NCI-H146 (cell line): ENCODE results near the gene RAB3GAP2.
"Not testable (repeated sequence)": the region's sequence is repeated elsewhere in the genome, so short reads cannot be mapped to it uniquely, and the experiment has no call there.

Experiments used
- DNase-seq: peaks from one replicate; lab custom pipeline; 2025; lab: John Stamatoyannopoulos, UW

The RAB3GAP2 gene

DNA sequence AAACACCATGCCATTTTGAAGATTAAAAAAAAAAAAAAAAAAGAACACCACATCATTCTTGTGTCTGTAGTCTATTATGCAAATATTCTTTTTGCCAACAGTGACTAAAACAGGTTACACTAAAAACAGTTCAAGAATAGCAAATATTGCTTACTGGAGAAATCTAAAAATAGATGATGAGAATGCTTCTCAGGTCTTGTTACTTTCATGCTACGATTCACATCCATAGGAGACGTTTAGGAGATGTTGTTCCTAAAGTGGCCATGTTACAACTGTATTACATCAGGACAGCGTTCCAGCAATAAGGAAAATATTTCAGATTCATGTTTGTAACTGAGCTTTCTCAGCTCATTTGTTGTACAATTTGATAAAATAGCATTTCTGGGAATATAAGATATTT is 32.3 kb downstream of the RAB3GAP2 start:
- DNase-seq = no peak

DNA sequence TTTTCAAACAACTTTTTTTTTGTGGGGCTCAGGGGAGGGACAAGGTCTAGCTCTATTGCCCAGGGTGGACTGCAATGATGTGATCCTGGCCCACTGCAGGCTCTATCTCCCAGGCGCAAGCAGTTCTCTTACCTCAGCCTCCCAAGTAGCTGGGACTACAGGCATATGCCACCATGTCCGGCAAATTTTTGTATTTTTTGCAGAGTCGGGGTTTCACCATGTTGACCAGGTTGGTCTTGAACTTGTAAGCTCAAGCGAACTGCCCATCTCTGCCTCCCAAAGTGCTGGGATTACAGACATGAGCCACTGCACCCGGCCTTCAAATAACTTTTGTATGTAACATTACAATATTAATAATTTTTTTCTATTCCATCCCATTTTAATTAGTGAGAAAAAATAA is 33.0 kb downstream of the RAB3GAP2 start:
- DNase-seq = no peak

DNA sequence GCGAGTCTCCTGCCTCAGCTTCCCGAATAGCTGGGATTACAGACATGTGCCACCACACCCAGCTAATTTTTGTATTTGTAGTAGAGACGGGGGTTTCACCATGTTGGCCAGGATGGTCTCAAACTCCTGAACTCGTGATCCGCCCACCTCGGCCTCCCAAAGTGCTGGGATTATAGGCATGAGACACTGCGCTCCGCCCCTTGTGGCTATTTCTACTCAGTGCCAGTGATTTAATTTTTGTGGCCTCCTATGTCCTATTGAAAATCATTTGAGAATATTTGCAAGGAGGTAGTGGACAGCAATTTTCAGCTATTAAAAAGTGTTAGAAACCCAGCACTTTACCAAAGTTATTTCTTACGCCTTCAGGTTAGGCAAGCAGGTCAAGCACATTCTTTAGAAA is 36.0 kb downstream of the RAB3GAP2 start:
- DNase-seq = not testable (repeated sequence)

DNA sequence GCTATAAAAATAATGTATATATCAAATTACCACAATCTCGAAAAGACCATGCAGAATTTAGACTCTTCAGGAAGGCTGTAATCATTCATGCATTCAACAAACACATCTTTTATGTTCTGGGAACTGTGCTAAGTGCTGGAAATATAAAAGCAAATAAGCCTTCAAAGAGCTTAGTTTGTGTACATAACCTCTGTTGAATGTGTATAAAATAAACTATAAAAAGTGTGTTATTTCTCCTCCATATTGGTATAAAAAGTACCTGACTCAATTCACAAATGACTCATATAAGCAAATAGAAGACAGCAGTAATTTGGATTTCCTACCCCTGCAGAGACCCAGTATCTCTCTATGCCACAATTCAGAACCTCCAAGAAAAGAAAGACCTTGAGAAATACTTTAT is 36.8 kb downstream of the RAB3GAP2 start:
- DNase-seq = peak; percentile 57

DNA sequence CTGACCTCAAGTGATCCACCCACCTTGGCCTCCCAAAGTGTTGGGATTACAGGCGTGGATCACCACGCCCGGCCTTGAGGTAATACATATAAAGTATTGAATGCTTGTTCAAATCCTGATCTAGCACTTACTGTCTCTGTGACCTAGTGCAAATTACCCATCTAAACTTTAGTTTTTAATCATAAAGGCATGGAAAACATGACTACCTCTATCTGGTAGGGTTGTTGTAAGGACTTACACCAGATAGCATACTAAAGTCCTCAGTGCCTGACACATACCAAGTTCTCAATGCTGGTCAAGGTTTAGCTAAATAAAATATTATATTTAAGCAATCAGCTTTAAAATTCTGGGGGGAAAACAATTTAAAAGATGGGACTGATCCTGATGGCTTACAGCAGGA is 38.3 kb downstream of the RAB3GAP2 start:
- no peak for DNase-seq

DNA sequence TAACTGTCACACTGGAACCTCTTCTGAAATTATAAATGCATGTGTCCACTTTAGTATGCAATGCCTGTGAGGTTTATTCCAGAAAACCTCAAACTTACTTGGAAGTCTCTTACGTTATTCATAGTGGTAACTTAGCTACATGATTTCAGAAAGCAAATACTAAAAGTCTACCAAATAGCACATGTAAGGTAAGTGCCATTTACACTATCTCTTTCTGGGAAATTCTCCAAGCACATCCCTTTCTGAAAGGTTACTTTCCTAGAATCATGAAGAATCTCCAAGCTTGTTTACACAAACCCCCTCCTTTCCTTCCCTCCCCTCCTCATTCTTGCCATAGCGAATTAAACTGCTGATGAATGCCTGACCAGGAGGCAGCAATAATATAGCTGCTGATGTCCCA is 42.5 kb downstream of the RAB3GAP2 start:
- DNase-seq = no peak

DNA sequence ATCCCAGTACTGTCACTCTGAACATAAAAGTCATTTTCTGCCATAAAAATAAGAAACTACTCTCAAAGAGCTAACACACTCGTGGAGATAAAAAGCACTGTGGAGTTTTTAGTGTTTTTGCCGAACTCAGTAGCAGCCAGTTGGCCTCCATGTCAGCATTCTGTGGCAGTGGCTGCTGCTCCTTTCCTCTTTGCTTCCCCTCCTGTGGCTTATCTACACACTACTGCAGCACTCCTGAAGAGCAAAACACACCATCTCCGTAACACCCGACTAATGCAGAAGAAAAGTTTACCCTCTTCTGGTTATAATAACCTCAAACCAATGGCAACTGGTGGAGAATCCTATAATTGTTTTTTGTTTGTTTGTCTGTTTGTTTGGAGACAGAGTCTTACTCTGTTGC is 44.9 kb downstream of the RAB3GAP2 start:
- no peak for DNase-seq

DNA sequence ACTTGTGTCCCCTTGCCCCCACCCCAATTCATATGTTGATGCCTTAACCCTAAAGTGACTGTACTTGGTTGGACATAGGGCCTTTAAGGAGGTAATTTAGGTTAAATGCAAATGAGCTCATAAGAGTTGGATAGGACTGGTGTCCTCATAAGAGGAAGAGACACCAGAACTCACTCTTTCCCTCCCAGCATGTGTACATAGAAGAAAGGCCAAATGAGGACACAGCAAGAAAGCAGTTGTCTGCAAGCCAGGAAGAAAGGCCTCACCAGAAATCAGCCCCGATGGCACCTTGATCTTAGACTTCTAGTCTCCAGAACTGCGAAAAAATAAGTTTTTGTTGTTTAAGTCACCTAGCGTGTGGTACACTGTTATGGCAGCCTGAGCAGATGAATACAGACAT is 45.5 kb downstream of the RAB3GAP2 start:
- no peak for DNase-seq

DNA sequence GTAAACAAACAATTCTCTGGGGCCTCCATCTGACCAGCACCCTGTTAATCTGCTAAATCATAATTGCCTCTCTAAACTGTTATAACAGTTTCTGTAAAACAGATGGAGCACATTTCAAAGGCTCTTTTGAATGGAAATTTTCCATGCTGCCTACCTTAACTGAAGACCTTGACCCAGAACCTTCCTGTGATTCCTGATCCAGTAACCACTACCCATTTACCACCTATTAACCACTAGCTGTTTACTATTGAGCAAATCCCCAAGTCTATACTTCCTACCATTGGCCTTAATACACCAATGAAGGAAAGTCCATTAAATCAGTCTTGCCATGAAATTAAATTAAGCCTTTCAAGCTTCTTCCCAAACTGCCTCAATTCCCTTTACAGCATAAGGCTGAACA is 46.3 kb downstream of the RAB3GAP2 start:
- DNase-seq = no peak

DNA sequence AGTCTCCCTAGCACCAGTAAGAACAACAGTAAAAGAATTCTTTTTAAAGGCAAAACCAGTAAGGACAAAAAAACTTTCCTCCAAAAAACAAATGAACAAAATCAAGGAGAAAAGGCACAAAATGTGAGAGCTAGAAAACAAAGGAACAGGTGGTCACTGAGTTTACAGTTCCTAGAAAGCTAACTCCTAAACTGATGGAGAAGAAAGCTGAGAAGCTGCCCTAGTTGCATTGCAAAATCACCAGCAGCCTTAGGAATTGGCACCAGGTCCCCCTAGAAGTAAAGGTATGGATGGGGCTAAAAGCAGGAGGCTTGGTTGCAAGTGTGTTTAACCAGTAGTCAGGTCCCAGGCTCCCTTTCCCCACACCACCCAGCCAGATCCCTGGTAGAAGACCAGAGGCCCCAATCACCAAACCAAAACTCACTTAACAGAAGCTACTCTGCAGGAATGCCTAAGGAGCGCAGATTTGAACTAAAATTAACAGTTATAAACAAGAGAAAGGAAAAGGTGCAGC is 47.6 kb downstream of the RAB3GAP2 start:
- DNase-seq = no peak

DNA sequence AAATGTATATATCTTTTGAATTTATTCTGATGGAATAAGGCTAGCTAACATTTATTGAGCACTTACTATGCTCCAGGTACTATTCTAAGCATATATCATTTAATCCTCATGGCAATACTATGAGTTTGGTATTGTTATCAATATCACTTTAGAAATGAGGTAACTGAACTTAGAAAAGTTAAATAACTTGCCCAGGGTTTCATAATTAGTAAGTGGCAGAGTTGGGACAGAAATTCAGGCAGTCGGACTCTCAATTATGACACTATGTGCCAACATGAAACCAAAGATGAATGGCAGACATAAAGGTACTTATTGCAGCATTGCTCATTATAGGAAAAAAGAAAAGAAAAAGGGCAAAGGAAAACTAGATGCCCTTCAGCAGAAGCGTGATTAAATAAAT is 48.2 kb downstream of the RAB3GAP2 start:
- DNase-seq = no peak

DNA sequence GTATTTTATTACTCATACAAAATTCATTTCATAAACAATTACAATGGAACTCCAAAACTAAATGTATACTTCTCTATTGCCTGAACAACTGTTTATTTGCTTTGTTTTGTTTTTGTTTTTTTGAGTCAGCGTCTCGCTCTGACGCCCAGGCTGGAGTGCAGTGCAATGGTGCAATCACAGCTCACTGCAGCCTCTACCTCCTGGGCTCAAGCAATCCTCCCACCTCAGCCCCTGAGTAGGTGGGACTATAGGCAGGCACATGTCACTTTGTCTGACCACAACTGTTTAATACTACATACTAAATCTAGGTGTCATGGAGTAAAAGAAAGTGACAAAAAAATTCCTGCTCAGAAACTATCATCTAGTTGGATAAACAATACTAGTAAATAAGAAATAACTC is 49.3 kb downstream of the RAB3GAP2 start:
- no peak for DNase-seq

DNA sequence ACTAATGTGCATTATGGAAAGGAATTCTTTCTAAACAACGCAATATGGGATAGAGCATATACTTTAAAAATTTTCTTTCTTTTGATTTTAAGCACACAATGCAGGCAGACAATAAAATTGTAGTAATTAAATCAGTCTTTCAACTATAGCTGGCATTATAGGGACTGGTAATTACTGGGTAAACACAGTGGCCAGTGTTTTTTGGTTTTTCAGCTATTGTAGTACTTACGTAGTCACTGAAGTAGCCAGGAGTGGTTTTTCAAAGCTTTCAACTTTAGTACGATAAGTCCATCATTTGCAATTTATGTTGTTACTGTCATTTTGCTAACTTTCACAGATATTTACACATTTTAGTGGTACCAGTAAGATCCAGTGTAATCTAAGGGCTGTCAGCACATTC is 50.6 kb downstream of the RAB3GAP2 start:
- peak; percentile 56 for DNase-seq

DNA sequence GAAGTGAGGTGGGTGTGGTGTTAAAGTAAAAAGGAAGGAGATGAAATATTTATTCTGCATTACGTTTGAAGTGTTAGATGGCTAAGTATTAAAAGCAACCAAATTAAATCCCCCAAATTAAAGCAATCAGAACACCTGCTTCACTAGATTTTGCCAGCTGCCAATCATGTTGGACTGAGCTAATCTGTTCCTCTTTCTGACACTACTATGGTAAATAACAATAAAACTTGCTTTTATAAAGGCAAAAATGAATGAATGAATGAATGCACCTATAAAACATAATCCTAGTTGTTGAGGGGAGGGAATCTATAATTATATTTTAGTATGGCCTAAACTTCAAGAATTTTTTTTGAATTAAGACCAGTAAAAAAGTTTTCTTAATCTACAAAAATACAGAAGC is 51.0 kb downstream of the RAB3GAP2 start:
- DNase-seq = no peak

DNA sequence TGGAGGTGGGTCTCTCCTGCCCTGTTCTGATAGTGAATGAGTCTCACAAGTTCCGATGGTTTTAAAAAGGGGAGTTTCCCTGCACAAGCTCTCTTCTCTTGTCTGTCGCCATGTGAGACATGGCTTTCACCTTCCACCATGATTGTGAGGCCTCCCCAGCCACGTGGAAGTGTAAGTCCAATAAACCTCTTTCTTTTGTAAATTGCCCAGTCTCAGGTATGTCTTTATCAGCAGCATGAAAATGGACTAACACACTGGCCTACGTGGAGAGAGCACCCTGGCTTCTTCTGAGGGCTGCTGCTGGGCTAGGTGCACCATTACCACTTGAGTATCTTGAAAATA is 51.6 kb downstream of the RAB3GAP2 start:
- DNase-seq = not testable (repeated sequence)

DNA sequence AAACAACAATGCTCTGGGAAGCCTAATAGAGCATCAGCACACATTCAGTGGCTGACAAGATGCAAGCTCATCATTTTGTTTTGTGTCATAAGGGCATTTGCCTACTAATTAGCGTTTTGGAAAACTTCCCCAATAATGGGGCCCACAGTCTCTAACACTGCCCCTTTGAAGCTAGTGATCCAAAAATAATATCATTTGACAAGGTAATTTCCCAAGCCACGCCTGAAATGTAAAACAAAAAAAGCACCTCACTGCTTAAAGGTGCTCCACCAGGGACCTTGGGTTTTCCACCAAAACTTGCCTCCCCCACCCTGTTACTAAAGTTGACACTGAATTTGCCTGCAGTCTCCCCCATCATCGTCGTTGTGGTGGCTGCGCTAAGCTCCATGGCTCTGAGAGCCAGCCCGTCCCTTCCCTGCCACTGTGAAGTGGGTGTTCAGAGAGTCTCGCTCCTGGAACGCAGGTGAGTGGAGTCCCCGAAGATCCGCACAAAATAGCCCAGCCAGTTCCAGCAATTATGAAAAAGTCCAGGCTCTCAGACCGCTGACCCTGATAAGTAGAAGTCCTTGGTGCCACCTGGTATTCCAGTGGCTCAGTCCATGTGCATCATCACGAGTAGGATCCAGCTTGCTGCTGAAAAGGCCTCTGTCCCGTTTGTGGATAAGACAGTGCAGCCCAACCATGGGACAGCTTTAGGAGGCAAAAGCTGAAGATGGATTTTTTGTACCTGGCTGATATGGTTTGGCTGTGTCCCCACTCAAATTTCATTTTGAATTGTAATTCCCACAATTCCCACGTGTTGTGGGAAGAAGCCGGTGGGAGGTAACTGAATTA is 52.2 kb downstream of the RAB3GAP2 start:
- DNase-seq = no peak

DNA sequence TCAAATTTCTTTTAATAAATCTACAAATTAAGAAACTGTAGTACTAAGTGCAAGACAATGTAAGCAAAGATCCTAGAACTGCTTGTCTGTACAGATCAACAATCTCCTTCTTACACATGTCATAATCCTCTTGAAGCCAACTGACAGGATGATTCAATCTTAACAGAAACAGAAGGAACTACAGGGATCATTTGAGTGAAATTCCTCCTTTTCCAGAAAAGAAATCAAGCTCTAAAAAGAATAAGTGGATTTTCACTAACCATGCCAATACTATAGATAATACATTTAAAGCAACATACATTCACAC is 53.2 kb downstream of the RAB3GAP2 start:
- no peak for DNase-seq

DNA sequence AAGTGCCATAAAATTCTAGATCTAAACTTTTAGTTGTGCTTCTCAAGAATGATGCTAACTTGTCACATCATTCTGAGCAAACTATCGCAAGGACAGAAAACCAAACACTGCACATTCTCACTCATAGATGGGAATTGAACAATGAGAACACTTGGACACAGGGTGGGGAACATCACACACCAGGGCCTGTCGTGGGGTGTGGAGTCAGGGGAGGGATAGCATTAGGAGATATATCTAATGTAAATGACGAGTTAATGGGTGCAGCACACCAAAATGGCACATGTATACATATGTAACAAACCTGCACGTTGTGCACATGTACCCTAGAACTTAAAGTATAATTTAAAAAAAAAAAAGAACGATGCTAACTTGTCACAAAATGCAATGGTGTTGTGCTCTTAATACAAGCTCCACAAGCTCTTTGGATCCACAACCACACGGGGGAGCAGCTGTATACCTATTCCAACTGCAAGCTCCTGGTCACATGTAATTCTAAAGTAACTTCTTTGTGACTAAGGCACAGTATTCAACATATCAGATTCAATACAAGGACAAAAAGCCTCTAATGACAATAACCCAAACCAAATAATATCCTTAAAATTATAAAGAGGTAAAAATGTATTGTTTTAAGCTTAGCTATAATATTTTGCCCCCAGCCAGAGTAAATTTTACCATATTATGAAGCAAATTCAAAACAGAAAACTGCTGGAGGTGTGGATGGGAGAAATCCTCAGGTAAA is 53.7 kb downstream of the RAB3GAP2 start:
- peak; percentile 30 for DNase-seq

DNA sequence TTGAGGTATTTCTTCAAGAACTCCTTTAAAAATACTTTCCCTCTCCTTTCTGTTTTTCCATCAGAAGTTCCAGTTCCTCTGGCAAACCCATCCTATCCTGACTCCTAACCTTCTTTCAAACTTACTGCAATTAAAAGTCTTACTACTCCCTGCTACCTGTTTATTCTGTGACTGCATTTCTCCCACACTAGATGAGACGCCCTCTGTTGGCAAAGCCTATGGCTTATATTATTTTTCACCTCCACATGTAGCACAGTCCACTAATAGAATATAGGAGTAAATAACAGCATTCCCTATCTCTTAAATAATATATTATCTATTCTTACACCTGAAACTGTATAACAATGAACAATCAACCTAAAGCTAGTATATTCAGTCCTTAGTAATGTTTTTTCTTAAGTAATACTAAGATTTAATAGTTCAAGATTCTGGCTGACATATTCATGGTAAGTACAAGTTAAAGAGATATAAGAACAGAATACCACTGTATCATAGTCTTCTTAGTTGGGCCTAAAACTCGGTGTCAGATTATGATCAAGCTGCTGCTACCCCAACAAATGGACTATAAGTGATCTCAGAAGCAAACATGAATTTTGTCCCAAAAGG is 54.8 kb downstream of the RAB3GAP2 start:
- DNase-seq = no peak

DNA sequence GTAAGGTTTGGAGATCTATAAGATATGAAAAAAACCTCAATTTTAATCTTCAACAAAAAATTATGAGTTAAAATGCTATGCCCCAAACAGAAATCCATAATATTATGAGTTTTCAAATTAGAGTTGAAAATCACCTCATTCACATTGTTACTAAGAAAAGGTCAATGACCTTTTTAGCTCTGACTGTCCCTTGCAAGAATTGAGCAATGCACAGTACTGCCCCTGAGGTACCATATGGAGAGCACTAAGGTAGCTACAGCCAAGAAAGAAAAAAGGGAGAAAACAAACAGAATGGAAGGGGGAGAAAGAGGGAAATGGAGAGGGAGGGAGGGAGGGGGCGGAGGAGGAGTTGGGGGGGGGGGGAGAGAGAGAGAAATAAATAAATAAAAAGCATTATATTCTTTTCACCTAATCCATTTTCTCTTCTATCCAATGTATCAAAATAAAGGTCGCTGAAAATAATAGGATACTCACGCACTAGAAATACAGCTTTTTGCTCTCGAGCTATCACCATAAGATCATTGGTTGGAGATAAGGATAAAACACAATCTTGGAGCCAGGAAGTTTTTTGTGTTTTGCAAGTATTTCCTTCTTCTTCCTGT is 58.8 kb downstream of the RAB3GAP2 start:
- DNase-seq = no peak

DNA sequence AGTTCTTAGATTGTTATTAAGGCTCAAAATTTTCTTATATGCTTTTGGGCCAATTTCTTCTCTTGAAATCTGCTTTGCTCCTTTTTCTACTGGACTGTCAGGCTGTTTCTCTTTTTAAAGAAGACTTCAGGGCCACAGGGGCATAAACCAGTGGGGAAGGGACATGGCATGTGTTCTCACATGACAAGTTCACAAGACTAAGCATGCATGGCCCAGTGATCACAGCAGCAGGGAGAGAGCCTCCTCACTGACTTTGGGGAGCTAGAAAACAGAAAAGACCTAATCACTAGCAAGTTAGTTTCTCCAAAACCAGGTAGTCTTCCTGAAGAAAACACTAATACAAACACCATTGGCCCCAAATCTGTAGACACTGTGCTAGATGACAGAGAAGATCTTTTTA is 64.8 kb downstream of the RAB3GAP2 start:
- no peak for DNase-seq

DNA sequence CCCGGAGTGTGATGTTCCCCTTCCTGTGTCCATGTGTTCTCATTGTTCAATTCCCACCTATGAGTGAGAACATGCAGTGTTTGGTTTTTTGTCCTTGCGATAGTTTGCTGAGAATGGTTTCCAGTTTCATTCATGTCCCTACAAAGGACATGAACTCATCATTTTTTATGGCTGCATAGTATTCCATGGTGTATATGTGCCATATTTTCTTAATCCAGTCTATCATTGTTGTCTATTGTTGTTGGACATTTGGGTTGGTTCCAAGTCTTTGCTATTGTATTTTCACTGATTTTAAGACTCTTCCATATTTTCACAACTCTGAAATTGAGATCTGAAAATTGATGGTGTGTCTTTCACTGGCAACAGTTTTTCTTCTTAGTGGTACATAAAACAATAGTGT is 67.5 kb downstream of the RAB3GAP2 start:
- DNase-seq = not testable (repeated sequence)

DNA sequence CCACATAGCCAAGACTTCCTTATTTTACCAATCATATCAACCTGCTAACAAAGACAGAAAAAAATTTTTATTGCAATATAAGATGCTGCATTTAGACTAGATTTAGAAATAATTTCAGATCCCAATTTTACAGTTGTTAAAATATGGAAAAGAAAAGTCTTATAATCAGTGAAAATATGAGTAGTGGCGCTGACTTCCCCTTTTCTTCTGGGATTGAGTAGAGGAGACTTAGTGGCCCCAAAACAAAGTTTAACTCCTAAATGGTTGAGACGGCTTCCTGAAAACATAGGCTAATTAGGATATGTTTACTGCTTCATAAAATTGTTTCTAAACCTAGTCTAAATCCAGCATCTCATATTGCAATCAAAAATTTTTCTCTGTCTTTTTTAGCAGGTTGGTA is 68.4 kb downstream of the RAB3GAP2 start:
- no peak for DNase-seq
